ENCODE data around the gene MVB12B.
A peak's percentile ranks its signal among the peaks of the same experiment; 100 is the strongest.

MVB12B gene

DNA sequence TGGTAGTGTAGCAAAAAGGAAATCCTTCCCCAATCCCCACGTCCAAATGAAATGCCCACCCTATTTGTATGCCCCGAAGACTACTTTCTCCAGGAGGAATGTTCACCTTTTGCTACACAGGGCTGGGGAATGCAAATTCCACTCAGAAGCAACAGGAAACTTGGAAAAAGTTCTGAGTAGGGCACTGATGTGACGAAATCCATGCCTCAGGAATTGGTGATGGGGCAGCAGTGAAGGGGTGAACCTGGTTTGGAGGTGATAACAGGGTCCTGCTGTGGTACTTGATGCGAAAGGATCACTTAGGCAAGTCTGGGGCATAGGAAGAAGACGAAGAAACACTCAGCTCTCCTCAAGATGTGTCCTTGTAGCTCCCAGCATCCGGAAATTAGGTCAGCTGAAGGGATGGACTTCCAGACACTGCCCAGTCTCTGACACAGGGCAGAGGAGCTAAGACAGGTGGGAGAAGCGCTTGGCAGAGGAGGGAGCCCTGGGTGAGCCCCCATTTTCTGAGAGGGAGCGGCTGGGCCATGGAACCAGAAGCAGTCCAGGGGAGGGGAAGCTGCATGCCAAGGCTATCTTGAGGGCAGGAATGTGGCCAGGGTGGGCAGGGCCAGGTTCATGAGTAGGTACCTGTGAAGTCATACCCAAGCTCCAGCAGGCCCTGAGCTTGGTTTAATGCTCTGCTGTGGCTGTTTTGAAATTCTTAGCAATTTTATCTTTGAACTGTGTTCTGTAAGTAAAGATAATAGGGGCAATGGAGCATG lies 22.2 kb upstream of the MVB12B start:
- DNase-seq, result no peak

DNA sequence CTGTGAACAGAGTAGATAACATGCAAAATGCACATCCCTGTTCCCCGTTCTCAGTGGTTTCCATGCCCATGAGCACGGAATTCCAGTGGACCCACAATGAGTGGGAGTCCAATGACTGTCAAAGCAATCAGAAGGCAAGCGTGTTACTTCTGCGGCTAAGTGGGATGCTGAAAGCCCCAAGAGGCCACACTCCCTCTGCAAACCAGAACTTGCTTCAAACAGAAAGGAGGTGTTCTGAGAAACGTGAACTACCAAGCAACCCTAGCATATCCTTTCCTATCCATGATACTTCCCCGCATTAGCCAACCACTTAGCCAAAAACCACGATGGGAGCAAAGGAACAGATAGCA lies 21.7 kb upstream of the MVB12B start:
- DNase-seq, result no peak

DNA sequence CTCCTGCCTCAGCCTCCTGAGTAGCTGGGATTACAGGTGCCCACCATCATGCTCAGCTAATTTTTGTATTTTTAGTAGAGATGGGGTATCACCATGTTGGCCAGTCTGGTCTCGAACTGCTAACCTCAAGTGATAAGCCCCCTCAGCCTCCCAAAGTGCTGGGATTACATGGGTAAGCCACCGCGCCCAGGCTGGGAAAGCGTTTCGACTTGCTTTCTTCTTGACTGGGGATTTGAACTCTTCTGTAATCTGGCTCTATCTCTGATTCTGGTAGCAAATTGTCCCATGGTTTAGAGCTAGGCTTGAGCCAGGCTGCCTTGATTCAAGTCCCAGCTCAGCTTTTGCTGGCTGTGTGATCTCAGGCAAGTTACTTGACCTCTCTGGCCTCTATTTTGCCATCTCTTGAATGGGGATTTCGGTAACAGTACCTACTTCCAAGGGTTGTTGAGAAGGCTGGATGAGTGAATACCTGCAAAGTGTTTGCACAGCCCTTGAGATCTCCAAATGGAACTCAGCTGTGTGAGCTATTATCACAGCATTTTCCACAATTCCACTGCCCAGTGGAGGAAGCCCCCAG lies 20.5 kb upstream of the MVB12B start:
- DNase-seq, result no peak

DNA sequence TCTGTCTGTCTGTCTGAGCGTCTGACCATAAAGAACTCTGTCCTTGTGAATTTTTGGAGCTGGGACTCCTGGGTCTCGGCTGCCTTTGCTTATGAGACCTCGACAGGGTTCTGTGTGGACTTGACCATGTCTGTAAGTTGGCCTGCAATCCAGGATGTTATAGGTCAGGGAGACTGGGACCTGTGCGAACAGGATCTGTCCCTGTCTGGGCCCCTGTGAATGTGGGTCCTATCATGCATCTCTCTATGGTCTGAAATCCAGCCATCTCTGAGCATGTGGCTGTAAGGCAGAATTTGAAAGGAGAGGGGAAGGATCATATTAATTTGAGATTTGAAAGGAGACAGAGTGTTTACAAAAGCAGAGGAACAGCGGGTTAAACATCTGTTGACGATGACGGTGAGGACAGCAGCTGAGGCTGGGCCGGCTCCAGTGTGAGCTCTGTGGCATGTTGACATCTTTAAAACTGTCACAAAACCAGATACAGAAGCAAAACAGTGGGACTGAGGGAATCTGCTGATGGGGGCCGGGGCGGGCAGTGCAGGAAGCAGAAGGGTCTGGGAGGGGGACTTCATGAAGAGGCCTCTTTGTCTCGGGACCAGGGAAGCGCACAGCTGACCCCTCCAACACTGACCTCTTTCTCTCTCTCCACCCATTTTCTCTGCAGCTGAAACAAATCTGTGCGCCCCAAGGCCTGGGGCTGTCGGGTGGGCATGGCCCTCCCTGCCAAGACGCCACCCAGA lies 19.1 kb upstream of the MVB12B start:
- DNase-seq, result no peak

DNA sequence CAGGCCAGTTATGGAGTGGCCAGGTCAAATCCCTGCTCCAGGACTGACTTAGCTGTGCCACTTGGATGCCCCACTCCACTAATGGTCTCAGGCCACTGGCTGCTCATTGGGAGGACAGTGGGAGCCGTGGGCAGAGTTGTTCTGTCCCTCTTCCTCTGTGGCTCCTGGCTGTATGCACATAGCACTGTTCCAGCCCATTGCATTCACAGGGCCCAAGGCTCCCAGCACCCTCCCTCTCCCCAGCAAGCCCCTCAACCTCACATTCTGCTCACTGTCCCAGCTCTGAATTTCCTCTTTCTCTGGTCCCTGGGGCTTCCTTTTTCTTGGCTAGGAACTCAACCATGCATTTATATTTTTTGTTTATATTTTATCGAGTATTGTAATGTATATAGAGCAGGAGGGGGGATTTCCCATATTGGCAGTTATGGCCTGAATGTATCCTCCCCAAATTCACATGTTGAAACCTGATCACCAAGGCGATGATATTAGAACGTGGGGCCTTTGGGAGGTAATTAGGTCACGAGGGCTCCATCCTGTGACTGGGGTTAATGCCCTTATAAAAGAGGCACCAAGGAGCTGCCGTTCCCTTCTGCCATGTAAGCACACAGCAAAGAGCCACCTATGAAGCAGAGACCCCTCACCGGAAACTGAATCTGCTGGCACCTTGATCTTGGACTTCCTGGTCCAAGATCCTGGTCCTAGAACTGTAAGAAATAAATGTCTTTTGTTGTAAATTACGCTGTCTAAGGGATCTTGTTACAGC lies 17.0 kb upstream of the MVB12B start:
- no peak for DNase-seq

DNA sequence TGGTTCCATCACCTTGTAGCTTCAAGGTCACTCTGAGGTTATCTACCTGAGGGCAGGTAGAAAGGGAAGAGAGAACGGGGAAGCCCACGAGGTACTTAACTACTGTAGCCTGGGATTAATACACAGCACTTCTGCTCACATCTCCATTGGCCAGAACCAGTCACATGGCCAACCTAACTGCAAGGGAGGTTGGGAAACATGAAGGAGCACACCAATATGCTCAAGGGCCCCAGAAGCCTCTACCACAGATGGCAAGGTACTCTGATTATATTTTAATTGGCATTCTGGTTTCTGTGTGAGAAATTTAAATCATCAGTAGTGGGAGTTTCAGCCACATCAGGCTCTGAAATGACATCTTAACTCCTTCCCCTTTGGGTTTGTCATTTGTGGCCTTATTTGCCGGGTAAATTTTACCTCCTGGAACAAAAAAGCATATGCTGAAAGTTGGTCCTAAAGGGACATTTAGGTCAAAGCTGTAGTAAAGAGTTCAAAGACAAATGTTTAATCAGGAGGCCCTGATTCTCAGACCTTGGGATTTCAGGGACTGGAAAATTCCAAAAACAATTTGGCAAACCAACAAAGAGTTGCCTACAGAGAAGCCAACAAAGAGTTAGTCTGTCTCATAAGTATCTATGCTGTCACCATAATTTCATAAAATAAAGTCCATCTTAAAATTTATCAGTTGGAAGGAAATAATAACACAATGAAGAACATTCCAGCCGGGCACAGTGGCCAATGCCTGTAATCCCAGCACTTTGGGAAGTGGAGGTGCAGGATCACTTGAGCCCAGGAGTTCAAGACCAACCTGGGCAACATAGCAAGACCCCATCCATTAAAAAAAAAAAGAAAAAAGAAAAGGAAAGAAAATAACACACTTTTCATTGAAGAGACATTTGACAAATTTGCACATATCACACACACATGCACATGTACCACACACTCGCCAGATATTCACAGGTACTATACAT lies 13.8 kb upstream of the MVB12B start:
- no peak for DNase-seq

DNA sequence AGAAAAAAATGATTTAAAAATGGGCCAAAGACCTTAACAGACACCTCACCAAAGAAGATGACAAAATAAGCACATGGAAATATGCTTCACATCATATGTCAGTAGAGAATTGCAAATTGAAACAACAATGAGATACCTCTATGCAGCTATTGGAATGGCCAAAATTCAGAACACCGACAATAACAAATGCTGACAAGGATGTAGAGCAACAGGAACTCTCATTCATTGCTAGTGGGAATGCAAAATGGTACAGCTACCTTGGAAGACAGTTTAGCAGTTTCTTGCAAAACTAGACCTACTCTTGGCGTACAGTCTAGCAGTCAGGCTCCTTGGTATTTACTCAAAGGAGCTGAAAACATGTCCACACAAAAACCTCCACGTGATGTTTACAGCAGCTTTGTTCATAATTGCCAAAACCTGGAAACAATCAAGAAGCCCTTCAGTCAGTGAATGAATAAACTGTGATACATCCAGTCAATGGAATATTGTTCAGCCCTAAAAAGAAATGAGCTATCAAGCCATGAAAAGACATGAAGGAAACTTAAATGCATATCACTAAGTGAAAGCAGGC lies 10.5 kb upstream of the MVB12B start:
- DNase-seq, result no peak

DNA sequence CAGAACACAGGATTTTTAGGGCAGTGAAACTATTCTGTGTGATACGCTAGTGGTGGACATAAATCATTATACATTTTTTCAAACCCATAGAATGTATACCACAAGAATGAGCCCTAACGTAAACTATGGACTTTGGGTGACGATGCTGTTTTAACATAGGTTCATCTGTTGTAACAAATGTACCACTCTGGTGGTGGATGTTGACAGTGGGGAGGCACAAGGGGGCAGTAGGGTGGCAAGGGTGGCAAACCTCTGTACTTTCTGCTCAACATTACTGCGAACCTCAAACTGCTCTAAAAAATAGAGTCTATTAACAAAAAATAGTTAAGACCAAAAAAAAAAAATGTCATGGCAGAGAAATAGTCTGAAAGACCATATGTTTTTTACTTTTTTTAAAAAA lies 9.1 kb upstream of the MVB12B start:
- no peak for DNase-seq

DNA sequence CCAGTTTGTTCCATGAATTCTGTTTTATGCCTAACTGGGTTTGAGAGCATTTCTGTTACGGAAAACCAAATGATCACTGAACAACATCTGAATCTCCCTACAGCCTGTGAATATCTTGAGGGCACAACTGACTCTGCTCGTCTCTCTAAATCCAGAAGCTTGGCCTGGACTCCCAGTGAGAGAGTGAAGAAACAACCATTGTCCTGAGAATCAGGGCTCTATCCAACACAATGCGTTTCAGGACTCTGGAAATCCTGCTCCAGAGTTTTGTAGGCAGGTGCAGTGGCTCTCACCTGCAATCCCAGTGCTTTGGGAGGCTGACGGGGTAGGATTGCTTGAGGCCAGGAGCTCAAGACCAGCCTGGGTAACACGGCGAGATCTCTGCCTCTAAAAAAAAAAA lies 7.8 kb upstream of the MVB12B start:
- DNase-seq, result no peak

DNA sequence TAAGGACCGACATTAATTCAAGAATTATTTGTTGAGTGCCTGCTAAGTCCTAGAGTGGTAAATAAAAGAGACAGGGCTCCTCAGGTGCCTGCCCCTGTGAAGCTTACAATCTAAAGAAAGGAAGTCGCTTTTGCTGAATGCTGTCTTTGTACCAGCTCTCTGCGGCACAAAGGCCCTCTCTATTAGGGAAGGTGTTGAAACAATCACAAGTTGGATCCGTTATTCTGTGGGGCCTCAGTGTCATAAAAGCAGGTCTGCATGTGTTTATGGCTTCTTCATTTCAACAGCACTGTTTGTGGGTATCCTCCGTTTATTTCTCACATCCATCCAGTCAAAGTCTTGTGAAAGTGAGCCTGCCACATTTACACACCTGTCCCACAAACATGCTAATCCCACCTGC lies 7.0 kb upstream of the MVB12B start:
- no peak for DNase-seq

DNA sequence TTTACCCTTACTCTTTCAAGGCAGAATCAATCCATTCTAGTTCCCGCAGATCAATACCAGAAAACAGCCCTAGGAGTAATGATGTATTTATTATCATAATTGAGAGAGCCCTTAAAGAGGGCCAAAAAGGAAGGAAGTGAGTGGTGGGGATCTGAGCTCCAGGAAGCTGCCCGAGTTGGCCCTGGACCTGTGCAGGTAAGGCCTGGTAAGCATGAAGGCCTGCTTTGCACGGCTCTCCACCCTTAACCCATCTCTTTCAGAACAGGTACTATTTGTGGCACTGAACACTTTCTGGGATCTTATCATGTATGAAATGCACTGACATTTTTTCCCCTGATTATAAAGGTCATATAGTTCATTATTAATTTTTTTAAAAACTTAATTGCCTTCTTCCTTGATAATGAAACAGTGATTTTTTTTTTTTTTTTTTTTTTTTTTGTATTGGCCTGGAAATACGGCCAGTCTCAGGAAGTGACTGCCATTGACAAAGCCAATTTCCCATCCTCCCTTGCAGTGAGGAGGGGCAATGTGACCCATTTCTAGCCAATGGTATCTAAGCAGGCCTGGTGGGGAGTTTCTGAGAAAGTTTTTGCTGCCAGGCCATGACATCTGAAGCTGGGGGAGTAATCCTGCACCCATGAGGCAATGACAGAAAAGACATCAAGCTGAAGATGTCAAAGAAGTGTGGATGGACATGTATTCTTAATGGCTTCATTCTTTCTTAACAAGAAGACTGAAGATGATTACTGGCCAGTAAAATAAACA lies 6.3 kb upstream of the MVB12B start:
- no peak for DNase-seq

DNA sequence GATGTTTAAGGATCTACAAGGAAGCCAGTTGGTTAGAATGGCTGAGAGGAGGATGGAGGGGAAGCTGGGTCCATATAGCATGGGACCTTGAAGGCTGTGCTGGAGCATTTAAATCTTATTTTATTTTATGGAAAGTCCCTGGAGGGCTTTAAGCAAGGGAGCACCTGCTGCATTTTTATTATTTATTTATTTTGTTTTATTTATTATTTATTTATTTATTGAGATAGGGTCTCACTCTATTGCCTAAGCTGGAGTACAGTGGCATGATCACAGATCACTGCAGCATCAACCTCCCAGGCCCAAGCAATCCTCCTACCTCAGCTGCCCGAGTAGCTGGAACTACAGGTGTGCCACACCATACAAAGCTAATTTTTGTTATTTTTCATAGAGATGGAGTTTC lies 4.9 kb upstream of the MVB12B start:
- no peak for DNase-seq

DNA sequence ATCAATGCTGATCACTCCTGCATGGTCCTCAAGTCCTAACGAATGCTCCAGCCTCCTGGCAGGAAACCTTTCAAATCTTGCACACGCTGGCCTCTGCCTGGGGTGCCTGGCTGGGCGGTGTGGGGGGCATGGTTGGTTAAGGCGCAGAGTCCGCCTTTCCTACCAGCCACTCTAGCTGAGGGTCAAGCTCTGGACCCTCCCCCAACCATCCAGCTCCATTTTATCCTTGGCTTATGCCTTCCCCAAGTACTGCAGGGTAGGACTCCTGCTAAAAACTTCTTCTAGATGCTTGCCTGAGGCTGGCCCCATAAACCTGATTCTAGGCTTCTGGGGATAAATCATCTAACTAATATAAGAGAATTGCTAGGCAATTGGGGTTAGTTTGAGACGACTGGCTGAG lies 808 bp upstream of the MVB12B start:
- DNase-seq, result no peak

DNA sequence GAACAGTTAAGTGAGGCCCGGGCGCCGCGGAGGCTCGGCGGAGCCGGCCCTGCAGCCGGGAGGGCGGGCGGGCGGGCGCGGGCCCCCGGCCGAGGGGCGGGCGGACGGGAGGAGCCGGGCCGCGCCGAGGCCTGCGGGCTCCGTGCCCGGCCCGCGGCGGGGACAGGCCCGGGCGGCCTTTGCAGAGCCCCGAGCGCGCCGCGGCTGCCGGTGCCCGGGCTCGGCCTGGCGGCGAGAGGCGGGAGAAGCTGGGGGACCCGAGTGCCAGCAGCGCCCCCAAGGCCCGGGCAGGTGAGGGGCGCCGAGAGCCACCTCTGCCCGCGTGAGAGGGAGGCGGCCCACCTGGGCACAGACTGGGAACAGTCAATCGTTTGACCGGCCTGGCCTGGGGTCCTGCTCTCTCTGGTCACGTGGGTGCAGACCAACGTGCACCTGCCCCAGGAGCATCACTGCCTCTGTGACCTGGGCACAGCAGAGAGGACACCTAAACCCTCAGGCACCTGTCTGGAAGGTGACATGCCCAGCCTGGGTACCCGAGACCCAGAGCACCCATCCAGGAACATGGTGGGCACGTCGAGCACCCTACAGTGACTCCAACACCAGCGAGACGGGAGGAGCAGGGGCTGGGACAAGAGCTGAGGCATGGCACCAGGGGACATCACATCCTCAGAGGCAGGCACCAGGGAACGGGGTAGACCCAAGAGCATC lies 531 bp downstream of the MVB12B start:
- peak; percentile 65 for DNase-seq

DNA sequence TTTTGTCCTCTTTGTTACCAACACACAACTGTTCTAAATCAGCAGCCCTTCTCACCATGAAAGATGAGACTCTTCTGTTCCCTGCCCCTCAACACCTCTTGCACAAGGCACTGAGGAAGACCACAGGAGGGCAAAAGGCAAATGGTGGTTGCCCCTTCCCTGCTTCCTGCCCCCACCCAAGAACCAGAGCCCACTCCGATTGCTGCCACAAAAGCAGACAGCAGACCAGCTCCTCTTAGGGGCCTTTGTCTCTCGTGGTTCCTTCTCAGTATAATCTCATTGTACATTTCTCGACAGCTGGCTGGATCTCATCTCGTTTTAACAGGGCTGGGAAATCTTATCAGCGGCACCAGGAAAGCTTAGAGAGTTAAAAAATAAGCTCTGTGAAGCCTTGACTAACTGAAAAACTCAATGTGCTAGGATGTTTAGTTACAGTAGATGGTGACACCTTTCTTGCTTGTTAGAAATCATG lies 1.1 kb downstream of the MVB12B start:
- no peak for DNase-seq

DNA sequence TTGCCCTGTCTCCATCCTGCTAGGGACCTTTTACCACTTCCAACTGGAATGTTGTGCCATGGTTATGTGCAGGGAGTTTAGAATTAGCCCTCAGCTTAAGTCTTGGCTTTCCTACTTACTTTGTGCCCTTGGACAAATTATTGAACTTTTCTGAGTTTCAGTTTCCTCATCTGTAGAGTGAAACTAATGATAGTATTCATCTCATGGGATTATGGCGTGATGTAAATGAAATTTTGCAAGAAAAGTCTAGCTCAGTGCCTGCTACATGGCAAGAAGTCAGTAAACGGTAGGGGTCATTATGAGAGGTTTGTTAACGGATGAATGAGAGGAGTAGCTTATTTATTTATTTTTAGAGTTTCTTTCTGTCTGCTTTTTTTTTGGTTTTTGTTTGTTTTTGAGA lies 1.8 kb downstream of the MVB12B start:
- no peak for DNase-seq

DNA sequence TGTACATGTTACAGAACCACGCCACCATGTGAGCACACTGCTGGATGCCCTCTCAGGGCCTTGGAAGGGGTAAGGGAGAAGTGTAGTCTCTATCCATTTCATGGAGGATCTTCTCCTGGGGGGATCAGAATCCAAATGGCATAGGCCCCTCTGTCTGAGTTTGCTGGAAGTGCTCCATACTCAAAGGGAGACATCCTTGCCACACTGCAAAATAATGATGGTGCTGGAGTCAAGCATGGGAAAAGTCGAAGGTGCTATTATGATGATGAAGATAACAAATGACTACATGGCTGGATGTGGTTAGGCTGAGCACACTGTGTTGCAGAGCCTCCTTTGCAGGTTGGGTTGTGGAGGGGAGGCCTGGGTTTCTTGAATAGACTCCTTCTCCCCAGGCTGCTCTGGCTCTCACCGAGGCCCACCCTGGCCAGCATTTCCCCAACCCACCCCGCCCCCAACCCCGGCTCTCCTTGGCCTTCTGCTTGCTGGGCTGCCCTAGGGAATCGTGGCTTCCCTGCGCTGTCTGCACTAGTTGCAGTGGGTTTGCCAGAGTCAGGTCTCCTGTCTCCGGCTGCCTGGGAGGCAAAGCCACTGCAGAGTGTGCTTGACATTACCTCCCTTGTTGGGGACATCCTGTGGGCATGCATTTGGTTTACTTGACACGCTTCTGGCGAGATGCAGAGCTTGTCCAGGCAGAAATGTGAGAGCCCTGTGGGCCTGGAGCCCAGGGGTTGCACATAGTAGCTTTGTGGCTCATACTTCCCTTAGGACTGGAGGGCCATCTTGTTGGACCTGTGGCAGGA lies 3.0 kb downstream of the MVB12B start:
- DNase-seq, result no peak

DNA sequence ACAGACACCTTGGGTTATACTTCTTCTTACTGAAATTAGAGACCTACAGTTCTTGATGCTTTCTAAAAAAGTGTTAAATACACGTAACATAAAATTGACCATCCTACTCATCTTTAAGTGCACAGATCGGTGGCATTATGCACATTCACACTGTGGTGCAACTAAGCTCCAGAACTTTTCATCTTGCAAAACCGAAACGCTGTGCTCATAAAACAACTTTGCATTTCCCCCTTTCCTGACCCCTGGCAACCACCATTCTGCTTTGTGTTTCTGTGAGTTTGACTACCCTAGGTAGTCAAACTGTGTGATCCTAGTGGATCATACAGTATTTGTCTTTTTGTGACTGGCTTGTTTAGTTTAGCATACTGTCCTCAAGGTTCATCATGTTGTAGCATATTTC lies 3.9 kb downstream of the MVB12B start:
- no peak for DNase-seq

DNA sequence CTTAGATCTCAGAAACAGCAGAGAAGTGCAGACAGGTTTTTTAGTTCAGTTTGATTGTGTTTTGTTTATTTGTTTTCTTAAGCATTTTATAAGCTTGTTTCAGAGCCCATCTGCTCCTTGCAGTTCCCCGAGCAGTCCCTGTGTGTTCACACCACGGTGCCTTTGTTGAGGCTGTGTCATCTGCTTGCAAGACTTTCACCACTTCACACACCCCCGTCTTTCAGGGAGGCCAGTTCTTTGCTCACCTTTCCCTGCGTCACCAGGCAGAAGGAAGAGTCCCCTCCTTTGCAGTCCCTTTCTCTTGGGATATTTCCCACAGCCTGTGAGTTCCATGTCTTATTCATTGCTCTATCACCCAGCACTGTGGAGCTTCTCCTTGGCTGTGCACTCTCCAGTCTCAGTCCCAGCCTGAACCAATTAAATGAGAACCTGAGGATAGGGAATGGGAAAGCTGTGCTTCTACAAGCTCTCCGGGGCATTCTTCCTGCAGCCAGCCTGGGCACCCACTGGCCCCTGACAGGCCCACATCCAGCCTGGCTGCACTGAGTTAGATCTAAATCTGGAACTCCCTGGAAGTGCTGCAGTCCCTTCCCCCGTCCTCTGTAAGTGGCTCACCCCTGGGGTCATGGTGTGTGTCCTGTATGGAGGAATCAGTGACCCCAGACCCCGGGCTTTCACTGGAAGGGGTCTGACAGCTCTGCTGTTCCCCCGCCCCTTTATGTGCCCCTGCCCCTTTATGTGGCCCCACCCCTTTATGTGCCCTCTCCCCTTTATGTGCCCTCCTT lies 5.5 kb downstream of the MVB12B start:
- DNase-seq, result no peak

Data from right forelimb (tissue), 1 donor.